Tibial nerve (tissue), 4 donors: ENCODE data around the gene COX4I2. TPM values are rescaled to one million over a fixed set of nuclear protein-coding genes. Genes with fewer than 3 reads are reported as not detected.
"Not testable (repeated sequence)": the region's sequence is repeated elsewhere in the genome, so short reads cannot be mapped to it uniquely, and the experiment has no call there.

ENCODE experiments used
- DNase-seq, 2 donors: peaks; one replicate each; pipeline ENCODE4 v3.0.0-alpha.2; 2019; ENCODE audit warnings: low spot score in 2 of 2
- H3K27ac ChIP-seq, 4 donors: fragments of 200-600 bp; sonication (generic) in 3 of 4; one replicate each; pipeline ENCODE4 v1.5.1; 2017 to 2019; ENCODE audit warnings: mild to moderate bottlenecking in 1 of 4
- H3K27me3 ChIP-seq, 2 donors: fragments of 200-600 bp; sonication (generic) in 1 of 2; one replicate each; pipeline versions ENCODE4 v1.5.1 to v1.6.0; 2017 to 2019
- H3K36me3 ChIP-seq, 3 donors: fragments of 200-600 bp; sonication (generic); one replicate each; pipeline ENCODE4 v1.5.1; 2018 to 2019
- H3K4me1 ChIP-seq, 4 donors: fragments of 200-600 bp; sonication (generic) in 3 of 4; one replicate each; pipeline ENCODE4 v1.5.1; 2017 to 2019
- H3K4me3 ChIP-seq, 4 donors: fragments of 200-600 bp; sonication (generic) in 3 of 4; one replicate each; pipeline ENCODE4 v1.5.1; 2017 to 2019; ENCODE audit warnings: mild to moderate bottlenecking in 1 of 4, moderate library complexity in 1 of 4
- H3K9me3 ChIP-seq, 4 donors: fragments of 200-600 bp; sonication (generic) in 3 of 4; one replicate each; pipeline ENCODE4 v1.5.1; 2017 to 2019
- CTCF ChIP-seq, 5 experiments: fragments of 200-600 bp in 3 of 5; fragments of 450-650 bp in 2 of 5; sonication (generic) in 3 of 5; IDR thresholded peaks; one replicate each; pipeline ENCODE4 v1.5.1; 2016 to 2019; ENCODE audit warnings: antibody characterized with exemption in 5 of 5, mild to moderate bottlenecking in 3 of 5, moderate library complexity in 2 of 5
- EP300 ChIP-seq, 2 donors: sonication (generic); formaldehyde crosslinking; IDR thresholded peaks; one replicate each; pipeline ENCODE4 v1.6.1; 2017; ENCODE audit warnings: antibody characterized with exemption in 2 of 2, mild to moderate bottlenecking in 1 of 2
- POLR2A ChIP-seq, 2 donors: fragments of 450-650 bp; IDR thresholded peaks; one replicate each; pipeline ENCODE4 v1.6.1; 2017; ENCODE audit warnings: antibody characterized with exemption in 2 of 2, mild to moderate bottlenecking in 2 of 2, moderate library complexity in 2 of 2
- WGBS, 2 donors: methylation state at CpG; one replicate each; pipeline ENCODE4 v1.1.5; 2018; 5-methylcytosine and 5-hydroxymethylcytosine counted together
- total RNA-seq, 4 donors: library from RNA; depleted of rRNA; stranded (reverse); fragments of >200 nt; gene quantifications; one replicate each; pipeline ENCODE4 v1.1.0, GENCODE V29; 2016

The COX4I2 gene
- total RNA-seq, 4 donors from 2014 or later = 1.6 to 8.2 (median 4.2) TPM; not detected in 1

- H3K4me1 ChIP-seq = no peaks in the 10 kb centered on the region
- no peak for DNase-seq
- no peaks in the 10 kb centered on the region for H3K36me3 ChIP-seq
- TF ChIP-seq EP300 (IDR thresholded peaks at IDR 0.05) (no peak), CTCF (IDR thresholded peaks at IDR 0.05) (no peak)
- no peaks in the 10 kb centered on the region for H3K9me3 ChIP-seq
- peaks cover 0 to 18% of the 10 kb centered on the region in 2 donors for H3K27me3 ChIP-seq
- WGBS, 2 donors = 69 to 90% methylated on average over 3 of the region's 3 CpGs
- H3K27ac ChIP-seq = no peak overlapping the region
- no peak overlapping the region for H3K4me3 ChIP-seq
Observed at GRCh38 chr20:31640259-31640658, 2.5 kb downstream of the COX4I2 start.

GRCh38 chr20:31641391-31641790 lies 3.7 kb downstream of the COX4I2 start:
- H3K9me3 ChIP-seq = no peaks in the 10 kb centered on the region
- no peaks in the 10 kb centered on the region for H3K36me3 ChIP-seq
- 89 to 91% methylated on average over 6 of the region's 6 CpGs for WGBS, 2 donors
- no peak overlapping the region for H3K4me3 ChIP-seq
- TF ChIP-seq EP300 (IDR thresholded peaks at IDR 0.05) = no peak
- no peak for TF ChIP-seq POLR2A (IDR thresholded peaks at IDR 0.05)
- no peak for TF ChIP-seq CTCF (IDR thresholded peaks at IDR 0.05)
- no peaks in the 10 kb centered on the region for H3K4me1 ChIP-seq
- H3K27me3 ChIP-seq = peaks cover 0 to 18% of the 10 kb centered on the region in 2 donors
- DNase-seq = no peak
- no peak overlapping the region for H3K27ac ChIP-seq

- Histone ChIP-seq H3K27ac (no peak overlapping the region), H3K9me3 (no peaks in the 10 kb centered on the region)
- WGBS, 2 donors = 45 to 63% methylated on average over 1 of the region's 1 CpG
Observed at GRCh38 chr20:31642837-31643236, 5.1 kb downstream of the COX4I2 start.

GRCh38 chr20:31643522-31643921 lies 5.8 kb downstream of the COX4I2 start:
- WGBS, 2 donors = 78 to 89% methylated on average over 4 of the region's 4 CpGs
- H3K27ac ChIP-seq = no peak overlapping the region
- no peaks in the 10 kb centered on the region for H3K9me3 ChIP-seq
- H3K4me3 ChIP-seq = no peak overlapping the region
- DNase-seq = no peak
- no peak for TF ChIP-seq EP300 (IDR thresholded peaks at IDR 0.05)
- TF ChIP-seq POLR2A (IDR thresholded peaks at IDR 0.05) = no peak
- no peak for TF ChIP-seq CTCF (IDR thresholded peaks at IDR 0.05)
- H3K27me3 ChIP-seq = peaks cover 0 to 4% of the 10 kb centered on the region in 2 donors
- H3K36me3 ChIP-seq = no peaks in the 10 kb centered on the region
- H3K4me1 ChIP-seq = no peaks in the 10 kb centered on the region

More at GRCh38 chr20:31642837-31643236, 5.1 kb downstream of the COX4I2 start:
- no peaks in the 10 kb centered on the region for H3K4me1 ChIP-seq
- no peak for DNase-seq
- no peaks in the 10 kb centered on the region for H3K36me3 ChIP-seq
- no peak overlapping the region for H3K4me3 ChIP-seq
- TF ChIP-seq POLR2A (IDR thresholded peaks at IDR 0.05) = no peak
- peaks cover 0 to 11% of the 10 kb centered on the region in 2 donors for H3K27me3 ChIP-seq

GRCh38 chr20:31644701-31645100 lies 7.0 kb downstream of the COX4I2 start:
- H3K4me1 ChIP-seq = no peaks in the 10 kb centered on the region
- no peaks in the 10 kb centered on the region for H3K36me3 ChIP-seq
- 77 to 83% methylated on average over 8 of the region's 8 CpGs for WGBS, 2 donors
- no peak overlapping the region for H3K27ac ChIP-seq
- H3K9me3 ChIP-seq = no peaks in the 10 kb centered on the region
- no peak for DNase-seq
- no peak overlapping the region for H3K4me3 ChIP-seq
- TF ChIP-seq POLR2A (IDR thresholded peaks at IDR 0.05) = no peak
- no peak for TF ChIP-seq CTCF (IDR thresholded peaks at IDR 0.05)
- TF ChIP-seq EP300 (IDR thresholded peaks at IDR 0.05) = no peak
- H3K27me3 ChIP-seq = no peaks in the 10 kb centered on the region

- 76 to 84% methylated on average over 3 of the region's 3 CpGs for WGBS, 2 donors
- not testable (repeated sequence) for H3K9me3 ChIP-seq, H3K4me3 ChIP-seq, DNase-seq, H3K27ac ChIP-seq, H3K27me3 ChIP-seq, H3K36me3 ChIP-seq
- H3K4me1 ChIP-seq = peaks cover 0 to 10% (median 0%) of the 10 kb centered on the region in 4 donors
Observed at GRCh38 chr20:31648104-31648503, 10.4 kb downstream of the COX4I2 start.
